ENCODE measurements around the gene TSNAXIP1.

DNA sequence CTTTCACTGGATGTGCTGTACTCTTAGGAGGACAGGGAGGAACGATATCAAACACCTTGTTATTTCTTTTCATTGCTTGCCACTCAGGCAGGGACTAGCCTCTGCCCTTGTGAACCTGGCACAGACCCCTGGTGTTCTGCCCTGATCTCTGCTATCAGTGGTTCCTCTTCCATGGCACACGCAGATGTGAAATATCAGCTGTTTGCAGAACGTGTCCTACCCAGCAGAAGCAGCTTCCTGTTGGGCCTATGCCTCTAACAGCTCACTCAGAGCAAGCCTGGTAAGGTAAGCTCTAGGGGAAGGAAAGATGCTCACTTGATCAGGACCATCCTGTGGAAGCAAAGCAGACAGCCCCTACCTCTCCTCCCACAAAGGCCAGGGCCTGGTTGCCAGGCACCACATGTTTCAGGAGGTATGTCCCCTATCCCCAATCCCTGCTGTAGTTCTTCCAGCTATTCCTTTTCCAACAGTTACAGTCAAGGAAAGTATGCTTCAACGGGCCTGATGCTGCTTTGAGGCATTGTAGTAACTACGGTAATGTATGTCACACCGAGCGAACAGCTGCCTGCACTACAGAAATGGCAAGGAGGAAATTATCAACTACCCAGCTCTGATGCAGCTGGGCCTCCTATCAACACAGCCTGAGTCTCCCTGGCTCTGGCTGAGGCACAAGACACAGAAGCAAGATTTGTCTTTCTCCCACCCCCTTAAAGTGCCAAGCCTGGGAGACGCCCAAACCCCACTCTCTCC is 46.3 kb upstream of the TSNAXIP1 start:
- TF ChIP-seq CTCF (conservative IDR thresholded peaks at IDR 0.05; ENCODE audit: low read length) = no peak
- TF ChIP-seq EZH2phosphoT487 (IDR thresholded peaks at IDR 0.05; ENCODE audit: borderline replicate concordance) = no peak

Measured in Loucy (cell line).